HCT116 (cell line): ENCODE data around the gene CSRP1. TPM values are rescaled to one million over a fixed set of nuclear protein-coding genes. Genes with fewer than 3 reads are reported as not detected.
A peak's percentile ranks its signal among the peaks of the same experiment; 100 is the strongest.

Experiments used
- CEBPB ChIP-seq: IDR thresholded peaks from 2 replicates; pipeline ENCODE4 v1.6.1; 2012; ENCODE audit warnings: low read depth
- ELF1 ChIP-seq: IDR thresholded peaks from 2 replicates; pipeline ENCODE4 v1.6.1; 2012; ENCODE audit warnings: low read depth, borderline replicate concordance
- EZH2 ChIP-seq: fragments of 200-600 bp; sonication (generic); IDR thresholded peaks from 2 replicates; pipeline ENCODE4 v1.6.1; 2017; ENCODE audit warnings: antibody characterized with exemption, mixed run types
- RAD21 ChIP-seq: IDR thresholded peaks from 2 replicates; pipeline ENCODE4 v1.6.1; 2012; ENCODE audit warnings: low read depth, mild to moderate bottlenecking
- SIN3A ChIP-seq: IDR thresholded peaks from 2 replicates; pipeline ENCODE4 v1.6.1; 2012; ENCODE audit warnings: low read depth
- SRF ChIP-seq: IDR thresholded peaks from 2 replicates; pipeline ENCODE4 v1.6.1; 2012; ENCODE audit warnings: low read depth
- YY1 ChIP-seq: IDR thresholded peaks from 2 replicates; pipeline ENCODE4 v1.6.1; 2011; ENCODE audit warnings: low read length, low read depth, moderate library complexity, mild to moderate bottlenecking; ENCODE audit not compliant: insufficient replicate concordance; ENCODE audit errors: extremely low read depth
- ZNF274 ChIP-seq: fragments of 200-500 bp; sonication (Bioruptor generic); IDR thresholded peaks from 2 replicates; pipeline ENCODE4 v1.6.1; 2014; ENCODE audit warnings: mild to moderate bottlenecking, low read depth, low read length, inconsistent platforms
- total RNA-seq: library from RNA; stranded (reverse); gene quantifications from one replicate; pipeline ENCODE4 v1.2.1, GENCODE V29; 2021; ENCODE audit not compliant: unreplicated experiment
- TF ChIP-seq, protein P1 (sequence below), 3 experiments: fragments of 200-600 bp in 1 of 3; sonication (generic) in 1 of 3; IDR thresholded peaks in 2 of 3; conservative IDR thresholded peaks in 1 of 3; 2 replicates each; pipeline ENCODE4 v1.5.1; 2012 to 2017; ENCODE audit warnings: low read depth in 2 of 3, low read length in 2 of 3, antibody characterized with exemption in 1 of 3, borderline replicate concordance in 1 of 3, control low read depth in 1 of 3, mild to moderate bottlenecking in 1 of 3, mixed read lengths in 1 of 3, mixed run types in 1 of 3, moderate library complexity in 1 of 3; ENCODE audit not compliant: insufficient read depth in 1 of 3
- TF ChIP-seq, protein P2 (sequence below): IDR thresholded peaks from 2 replicates; pipeline ENCODE4 v1.6.1; 2011; ENCODE audit warnings: mild to moderate bottlenecking, low read length, moderate library complexity; ENCODE audit not compliant: insufficient replicate concordance; ENCODE audit errors: extremely low read depth
- TF ChIP-seq, protein P3 (sequence below): IDR thresholded peaks from 2 replicates; pipeline ENCODE4 v1.6.1; 2012

Gene CSRP1
- total RNA-seq, 1 experiment from 2014 or later: 51.7 TPM

- TF ChIP-seq, protein P1, sequence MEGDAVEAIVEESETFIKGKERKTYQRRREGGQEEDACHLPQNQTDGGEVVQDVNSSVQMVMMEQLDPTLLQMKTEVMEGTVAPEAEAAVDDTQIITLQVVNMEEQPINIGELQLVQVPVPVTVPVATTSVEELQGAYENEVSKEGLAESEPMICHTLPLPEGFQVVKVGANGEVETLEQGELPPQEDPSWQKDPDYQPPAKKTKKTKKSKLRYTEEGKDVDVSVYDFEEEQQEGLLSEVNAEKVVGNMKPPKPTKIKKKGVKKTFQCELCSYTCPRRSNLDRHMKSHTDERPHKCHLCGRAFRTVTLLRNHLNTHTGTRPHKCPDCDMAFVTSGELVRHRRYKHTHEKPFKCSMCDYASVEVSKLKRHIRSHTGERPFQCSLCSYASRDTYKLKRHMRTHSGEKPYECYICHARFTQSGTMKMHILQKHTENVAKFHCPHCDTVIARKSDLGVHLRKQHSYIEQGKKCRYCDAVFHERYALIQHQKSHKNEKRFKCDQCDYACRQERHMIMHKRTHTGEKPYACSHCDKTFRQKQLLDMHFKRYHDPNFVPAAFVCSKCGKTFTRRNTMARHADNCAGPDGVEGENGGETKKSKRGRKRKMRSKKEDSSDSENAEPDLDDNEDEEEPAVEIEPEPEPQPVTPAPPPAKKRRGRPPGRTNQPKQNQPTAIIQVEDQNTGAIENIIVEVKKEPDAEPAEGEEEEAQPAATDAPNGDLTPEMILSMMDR (IDR thresholded peaks at IDR 0.05 in 2 of 3, conservative IDR thresholded peaks at IDR 0.05 in 1 of 3; ENCODE audit: borderline replicate concordance in 1 of 3, insufficient read depth in 1 of 3, low read depth in 2 of 3, low read length in 2 of 3): 0 out of 6 replicates have a peak, but pooled peaks of 2 of the 3 experiments have one; percentile 6 to 9
- TF ChIP-seq EZH2 (no peak), CEBPB (no peak), ELF1 (no peak), SRF (no peak), ZNF274 (no peak), SIN3A (0 out of 2 replicates have a peak, but pooled peaks have one; percentile 31), YY1 (peak; percentile 78), RAD21 (0 out of 2 replicates have a peak, but pooled peaks have one; percentile 13)
- TF ChIP-seq, protein P2, sequence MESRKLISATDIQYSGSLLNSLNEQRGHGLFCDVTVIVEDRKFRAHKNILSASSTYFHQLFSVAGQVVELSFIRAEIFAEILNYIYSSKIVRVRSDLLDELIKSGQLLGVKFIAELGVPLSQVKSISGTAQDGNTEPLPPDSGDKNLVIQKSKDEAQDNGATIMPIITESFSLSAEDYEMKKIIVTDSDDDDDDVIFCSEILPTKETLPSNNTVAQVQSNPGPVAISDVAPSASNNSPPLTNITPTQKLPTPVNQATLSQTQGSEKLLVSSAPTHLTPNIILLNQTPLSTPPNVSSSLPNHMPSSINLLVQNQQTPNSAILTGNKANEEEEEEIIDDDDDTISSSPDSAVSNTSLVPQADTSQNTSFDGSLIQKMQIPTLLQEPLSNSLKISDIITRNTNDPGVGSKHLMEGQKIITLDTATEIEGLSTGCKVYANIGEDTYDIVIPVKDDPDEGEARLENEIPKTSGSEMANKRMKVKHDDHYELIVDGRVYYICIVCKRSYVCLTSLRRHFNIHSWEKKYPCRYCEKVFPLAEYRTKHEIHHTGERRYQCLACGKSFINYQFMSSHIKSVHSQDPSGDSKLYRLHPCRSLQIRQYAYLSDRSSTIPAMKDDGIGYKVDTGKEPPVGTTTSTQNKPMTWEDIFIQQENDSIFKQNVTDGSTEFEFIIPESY: no peak
- TF ChIP-seq, protein P3, sequence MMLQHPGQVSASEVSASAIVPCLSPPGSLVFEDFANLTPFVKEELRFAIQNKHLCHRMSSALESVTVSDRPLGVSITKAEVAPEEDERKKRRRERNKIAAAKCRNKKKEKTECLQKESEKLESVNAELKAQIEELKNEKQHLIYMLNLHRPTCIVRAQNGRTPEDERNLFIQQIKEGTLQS: no peak
Observed at GRCh38 chr1:201480231-201481003, 26.5 kb downstream of the CSRP1 start (continued).
